GM19099 (cell line): ENCODE data around the gene PRTN3.

ENCODE experiments used
- POLR2A ChIP-seq: IDR thresholded peaks from 3 replicates; pipeline ENCODE4 v1.6.1; 2011; ENCODE audit warnings: low read depth; ENCODE audit not compliant: insufficient read length; ENCODE audit errors: extremely low read depth

Gene PRTN3

GRCh38 chr19:861756-862580 is 21.2 kb downstream of the PRTN3 start:
- TF ChIP-seq POLR2A, result no peak

GRCh38 chr19:862581-863314 is 21.9 kb downstream of the PRTN3 start:
- TF ChIP-seq POLR2A, result no peak

DNA sequence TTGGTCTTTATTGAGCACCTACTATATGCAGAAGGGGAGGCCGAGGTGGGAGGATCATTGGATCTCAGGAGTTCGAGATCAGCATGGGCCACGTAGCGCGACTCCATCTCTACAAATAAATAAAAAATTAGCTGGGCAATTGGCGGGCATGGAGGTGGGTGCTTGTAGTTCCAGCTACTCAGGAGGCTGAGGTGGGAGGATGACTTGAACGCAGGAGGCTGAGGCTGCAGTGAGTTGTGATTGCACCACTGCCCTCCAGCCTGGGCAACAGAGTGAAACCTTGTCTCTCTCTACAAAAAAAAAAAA is 22.5 kb downstream of the PRTN3 start:
- TF ChIP-seq POLR2A, result no peak

GRCh38 chr19:866769-867300 is 26.0 kb downstream of the PRTN3 start:
- TF ChIP-seq POLR2A, result no peak

GRCh38 chr19:867301-867793 is 26.5 kb downstream of the PRTN3 start:
- TF ChIP-seq POLR2A, result no peak

DNA sequence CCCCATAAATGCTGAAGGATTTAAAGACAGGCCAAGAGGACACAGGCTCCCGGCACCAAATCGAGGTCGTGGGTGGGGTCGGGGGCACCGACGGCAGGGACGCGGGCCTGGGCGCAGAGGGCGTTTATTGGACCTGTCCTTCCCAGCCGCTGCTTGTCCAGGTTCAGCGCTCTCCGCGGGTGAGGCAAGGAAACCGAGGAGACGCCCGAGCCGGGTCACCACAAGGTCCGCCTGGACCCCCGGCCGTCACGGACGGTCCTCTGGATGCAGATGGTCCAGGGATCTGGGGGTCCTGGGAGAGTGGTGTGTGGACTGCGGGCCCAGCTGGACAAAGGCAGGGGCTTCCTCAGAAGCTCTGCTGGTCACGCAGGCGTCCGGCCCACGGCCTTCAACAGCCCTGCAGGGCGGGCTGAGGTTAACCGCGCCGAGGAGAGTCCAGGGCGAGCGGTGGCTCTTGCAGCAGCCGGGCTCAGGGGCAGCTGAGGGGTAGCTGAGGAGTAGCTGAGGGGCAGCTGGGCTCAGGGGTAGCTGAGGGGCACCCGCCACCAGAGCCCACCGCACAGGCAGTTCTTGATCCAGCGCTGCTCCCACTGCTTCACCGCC is 27.2 kb downstream of the PRTN3 start:
- TF ChIP-seq POLR2A, result no peak

DNA sequence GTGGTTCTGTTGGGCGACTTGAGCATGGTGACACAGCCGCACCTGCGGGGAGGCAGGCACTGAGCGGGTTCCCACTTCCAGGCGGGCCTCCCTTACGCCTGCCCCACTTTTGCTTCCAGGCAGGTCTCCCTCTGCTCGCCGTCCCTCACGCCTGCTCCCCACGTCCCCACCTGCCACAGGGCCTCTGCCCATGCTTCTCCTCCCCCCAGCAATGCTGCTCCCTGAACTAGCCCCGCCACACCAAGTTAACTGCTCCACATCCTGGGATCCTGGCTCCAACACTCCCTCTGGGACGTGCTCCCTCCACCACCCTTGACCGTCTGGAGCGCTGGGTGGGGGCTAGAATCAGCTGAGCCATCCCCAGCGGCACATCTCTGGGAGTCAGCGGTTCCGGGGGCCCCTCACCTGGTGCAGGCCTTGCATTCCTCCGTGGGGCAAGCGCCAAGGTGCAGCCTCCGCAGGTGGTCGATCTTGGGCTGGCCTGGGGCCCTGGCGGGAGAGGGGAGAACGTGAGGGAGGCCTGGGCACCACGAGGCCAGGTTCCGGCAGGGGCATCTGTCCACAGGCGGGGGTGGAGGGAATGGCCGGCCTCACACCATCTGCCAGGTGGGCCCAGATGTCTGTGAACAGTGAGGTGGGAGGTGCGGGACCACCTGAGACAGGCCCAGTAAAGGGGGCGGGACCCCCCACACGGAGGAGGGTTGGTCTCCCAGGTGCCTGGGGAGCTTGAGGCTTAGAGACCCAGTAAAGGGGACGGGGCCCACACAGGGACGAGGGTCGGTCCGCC is 27.9 kb downstream of the PRTN3 start:
- no peak for TF ChIP-seq POLR2A

- no peak for TF ChIP-seq POLR2A
Observed at GRCh38 chr19:869245-870177, 28.7 kb downstream of the PRTN3 start.

GRCh38 chr19:870314-870713 is 29.5 kb downstream of the PRTN3 start:
- no peak for TF ChIP-seq POLR2A

GRCh38 chr19:870963-871401 is 30.2 kb downstream of the PRTN3 start:
- TF ChIP-seq POLR2A, result no peak

DNA sequence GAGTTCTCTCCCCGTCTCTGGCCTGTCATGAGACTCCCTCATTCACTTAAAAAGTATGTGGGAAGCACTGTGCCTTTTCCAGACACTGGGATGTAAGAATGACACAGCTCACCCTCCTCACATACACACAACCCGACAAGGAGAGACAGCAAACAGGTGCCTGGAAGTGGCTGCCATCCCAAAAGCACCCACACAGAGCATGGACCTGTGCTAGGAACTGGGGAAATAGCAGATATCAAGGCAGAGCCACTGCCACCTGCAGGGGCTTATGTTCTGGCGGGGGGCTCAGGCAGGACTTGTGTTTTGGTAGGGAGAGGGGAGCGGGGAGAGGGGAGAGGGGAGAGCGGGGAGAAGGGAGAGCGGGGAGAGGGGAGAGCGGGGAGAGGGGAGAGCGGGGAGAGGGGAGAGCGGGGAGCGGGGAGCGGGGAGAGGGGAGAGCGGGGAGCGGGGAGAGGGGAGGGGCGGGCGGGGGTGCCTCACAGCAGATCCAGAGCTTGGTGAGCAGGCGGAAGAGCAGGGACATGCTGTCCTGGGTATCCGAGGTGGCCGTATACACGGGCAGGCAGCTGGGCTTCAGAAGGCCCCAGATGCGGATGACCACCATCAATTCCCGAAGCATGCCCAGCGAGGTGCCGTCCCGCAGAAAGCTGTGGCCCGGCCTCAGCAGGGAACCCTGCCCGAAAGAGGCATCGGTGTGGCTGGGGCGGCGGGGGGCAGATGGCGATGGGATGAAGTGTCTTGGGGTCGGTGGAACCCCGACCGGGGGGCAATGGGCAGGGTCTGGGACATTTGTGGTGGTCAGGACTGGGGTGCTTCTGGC is 30.9 kb downstream of the PRTN3 start:
- no peak for TF ChIP-seq POLR2A

DNA sequence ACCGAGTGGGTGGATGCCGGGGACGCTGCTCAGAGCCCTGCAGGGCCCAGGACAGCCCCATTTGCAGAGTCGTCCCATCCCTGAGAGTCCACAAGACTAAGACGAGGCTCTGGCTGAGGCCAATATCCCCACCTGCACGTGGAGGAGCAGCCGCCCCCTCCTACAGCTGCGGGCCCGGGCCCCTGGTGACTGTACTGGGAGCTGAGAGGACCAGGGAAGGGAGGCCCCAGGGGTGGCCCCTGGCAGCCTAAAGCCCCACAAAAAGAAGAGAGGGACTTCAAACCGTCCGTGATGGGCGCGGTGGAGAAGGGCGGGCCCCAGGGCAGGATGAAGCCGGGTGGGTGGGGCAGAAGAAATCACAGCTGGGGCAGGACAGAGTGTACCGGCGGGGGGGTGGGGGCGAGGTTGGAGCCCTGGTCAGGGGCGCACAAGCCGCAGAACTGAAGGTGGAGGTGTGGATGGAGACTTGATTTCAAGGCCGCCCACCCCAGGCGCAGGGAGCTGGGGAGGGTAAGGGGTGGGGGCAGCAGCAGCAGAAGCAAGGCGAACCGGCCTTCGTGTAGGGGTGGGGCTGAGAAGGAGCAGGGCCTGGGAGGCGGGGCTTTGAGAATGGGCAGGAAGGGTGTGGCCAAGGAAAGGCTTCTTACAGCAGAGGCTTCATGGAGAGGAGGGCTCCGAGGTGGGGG is 31.6 kb downstream of the PRTN3 start:
- TF ChIP-seq POLR2A, result no peak
